ENCODE data around the gene SEMA4B.
"Not testable (repeated sequence)": the region's sequence is repeated elsewhere in the genome, so short reads cannot be mapped to it uniquely, and the experiment has no call there.

Gene SEMA4B

DNA sequence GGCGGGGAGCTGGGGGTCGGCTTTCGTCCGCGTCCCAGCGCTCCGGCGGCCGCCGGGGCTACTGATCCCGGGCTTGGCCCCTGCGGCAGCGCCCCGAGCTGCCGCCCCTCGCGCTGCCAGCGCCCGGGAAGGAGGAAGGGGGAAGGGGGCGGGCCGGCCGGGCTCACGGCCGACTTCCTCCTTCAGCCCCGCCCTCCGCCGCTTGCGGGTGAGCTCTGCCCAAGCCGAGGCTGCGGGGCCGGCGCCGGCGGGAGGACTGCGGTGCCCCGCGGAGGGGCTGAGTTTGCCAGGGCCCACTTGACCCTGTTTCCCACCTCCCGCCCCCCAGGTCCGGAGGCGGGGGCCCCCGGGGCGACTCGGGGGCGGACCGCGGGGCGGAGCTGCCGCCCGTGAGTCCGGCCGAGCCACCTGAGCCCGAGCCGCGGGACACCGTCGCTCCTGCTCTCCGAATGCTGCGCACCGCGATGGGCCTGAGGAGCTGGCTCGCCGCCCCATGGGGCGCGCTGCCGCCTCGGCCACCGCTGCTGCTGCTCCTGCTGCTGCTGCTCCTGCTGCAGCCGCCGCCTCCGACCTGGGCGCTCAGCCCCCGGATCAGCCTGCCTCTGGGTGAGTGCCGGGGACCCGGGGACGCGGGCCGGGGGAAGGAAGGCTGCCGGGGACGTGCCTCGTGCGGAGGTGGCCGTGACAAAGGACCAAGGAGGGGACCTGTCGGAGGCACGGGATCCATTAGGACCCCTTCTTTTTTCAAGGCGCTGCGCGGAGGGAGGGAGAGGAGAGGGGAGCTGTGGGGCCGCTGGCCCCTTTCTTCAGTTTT is at the start of gene SEMA4B:
TSS of gene SEMA4B (plus strand) at position 201 of the 814 bp plus-strand sequence. CDS start at position 450, 249 bp downstream.
- DNase-seq: peak; percentile 69 to 74

- no peak for DNase-seq
Observed at GRCh38 chr15:90151989-90152645, 49.0 kb upstream of the SEMA4B start.

DNA sequence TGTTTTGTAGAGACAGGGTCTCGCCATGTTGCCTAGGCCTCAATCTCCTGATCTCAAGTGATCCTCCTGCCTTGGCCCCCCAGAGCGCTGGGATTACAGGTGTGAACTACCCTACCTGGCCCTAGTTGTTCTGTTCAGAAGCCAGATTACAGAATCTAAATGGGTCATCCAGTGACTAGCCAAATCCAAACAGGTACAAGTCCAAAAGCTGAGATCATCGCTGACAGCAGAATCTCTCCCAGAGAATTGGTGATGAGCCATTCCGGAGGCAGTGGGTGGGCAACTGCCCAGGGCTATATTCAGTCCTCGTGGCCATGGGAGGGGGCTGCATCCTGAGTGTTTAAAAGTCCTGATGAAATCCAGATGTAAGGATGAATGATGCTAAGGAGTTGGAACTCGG is 47.5 kb upstream of the SEMA4B start:
- DNase-seq: no peak

- no peak for DNase-seq
Observed at GRCh38 chr15:90154246-90154645, 46.9 kb upstream of the SEMA4B start.

DNA sequence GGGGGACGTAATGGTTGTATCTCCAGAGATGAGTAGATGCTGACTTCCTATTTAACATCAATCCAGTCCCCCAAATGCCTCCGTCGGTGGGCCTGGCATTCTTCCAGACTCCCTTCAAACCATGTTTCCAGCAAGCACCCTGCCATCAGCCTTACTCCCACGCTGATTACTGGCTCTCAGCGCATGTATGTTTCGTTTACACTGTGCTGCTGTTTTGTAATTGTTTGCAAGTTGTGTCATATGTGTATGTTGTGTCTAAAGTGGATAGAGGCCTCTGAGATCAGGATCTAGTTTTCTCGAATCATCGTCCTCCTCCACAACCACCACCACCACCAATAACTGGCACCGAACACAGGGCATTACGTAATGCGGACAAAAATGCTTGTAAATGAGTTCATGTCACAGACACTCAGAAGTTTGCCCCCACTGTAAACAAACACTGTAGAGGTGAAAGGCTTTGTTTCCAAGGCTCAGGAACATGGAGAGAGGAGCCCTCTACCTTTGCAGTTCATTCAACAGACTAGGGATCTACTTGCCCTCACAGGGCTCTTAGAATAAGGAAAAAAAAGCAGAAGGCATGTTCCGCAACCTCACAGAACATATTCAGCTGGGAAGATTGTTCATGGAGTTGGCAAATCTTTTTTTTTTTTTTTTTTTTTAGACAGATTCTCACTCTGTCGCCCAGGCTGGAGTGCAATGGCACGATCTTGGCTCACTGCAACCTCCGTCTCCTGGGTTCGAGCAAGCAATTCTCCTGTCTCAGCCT is 46.1 kb upstream of the SEMA4B start:
- DNase-seq: no peak

GRCh38 chr15:90159213-90159612 is 41.9 kb upstream of the SEMA4B start:
- DNase-seq: no peak

- DNase-seq: no peak
Observed at GRCh38 chr15:90160781-90161727, 40.1 kb upstream of the SEMA4B start.

DNA sequence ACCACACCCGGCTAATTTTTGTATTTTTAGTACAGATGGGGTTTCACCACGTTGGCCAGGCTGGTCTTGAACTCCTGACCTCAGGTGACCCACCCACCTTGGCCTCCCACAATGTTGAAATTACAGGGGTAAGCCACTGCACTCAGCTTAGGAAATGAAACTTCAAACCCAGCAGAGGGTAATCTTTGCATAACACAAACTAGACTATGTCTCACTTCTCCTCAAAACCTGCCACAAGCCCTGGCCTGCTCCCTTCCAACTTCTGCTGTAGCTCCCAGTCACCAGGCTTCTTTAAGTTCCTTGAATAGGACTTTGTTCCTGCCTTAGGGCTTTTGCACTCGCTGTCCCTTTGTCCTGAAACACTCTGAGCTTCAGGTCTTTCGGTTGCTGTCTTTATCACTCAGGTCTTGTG is 39.2 kb upstream of the SEMA4B start:
- peak in 1 of 2 donors; percentile 30 for DNase-seq

- no peak for DNase-seq
Observed at GRCh38 chr15:90162956-90163355, 38.2 kb upstream of the SEMA4B start.

DNA sequence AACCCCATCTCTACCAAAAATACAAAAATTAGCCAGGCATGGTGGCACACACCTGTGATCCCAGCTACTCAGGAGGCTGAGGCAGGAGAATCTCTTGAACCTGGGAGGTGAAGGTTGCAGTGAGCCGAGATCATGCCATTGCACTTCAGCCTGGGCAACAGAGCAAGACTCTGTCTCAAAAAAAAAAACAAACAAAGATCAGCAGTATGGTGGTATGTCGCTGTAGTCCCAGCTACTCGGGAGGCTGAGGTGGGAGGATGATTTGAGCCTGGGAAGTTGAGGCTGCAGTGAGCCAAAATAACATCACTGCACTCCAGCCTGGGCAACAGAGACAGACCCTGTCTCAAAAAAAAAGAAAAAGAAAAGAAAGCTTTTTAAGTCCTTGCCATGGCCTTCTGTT is 36.9 kb upstream of the SEMA4B start:
- DNase-seq: not testable (repeated sequence)

DNA sequence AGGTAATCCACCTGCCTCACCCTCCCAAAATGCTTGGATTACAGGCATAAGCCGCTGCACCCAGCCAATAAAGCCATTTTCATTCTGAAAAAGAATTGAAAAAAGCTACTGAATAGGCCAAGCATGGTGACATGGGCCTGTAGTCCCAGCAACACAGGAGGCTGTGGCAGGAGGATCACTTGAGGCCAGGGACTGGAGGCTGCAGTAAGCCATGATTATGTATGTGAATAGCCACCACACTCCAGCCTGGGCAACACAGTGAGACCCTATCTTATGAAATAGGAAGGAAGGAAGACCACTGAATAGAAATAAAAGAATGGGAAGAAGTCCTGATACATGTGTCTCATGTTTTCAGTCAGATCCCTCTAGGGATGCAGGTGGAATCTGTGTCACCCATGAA is 36.0 kb upstream of the SEMA4B start:
- DNase-seq: no peak

GRCh38 chr15:90165659-90166489 is 35.3 kb upstream of the SEMA4B start:
- peak in 1 of 2 donors; percentile 69 for DNase-seq

DNA sequence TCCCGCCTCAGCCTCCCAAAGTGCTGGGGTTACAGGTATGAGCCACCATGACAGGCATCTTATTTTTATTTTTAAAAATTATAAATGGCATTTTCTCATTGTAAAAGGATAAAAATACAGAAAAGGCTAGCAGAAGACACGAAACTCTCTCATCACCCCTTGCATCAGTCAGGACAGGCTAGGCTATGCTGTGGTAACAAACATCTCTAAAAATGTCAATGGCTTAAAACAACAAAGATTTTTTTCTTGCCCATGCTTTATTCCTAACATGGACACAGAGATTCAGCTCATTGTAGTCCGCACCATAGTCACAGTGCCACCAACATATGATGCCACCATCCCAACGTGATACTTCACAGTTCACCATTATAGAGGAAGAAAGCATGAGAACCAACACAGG is 34.0 kb upstream of the SEMA4B start:
- no peak for DNase-seq

- DNase-seq: no peak
Observed at GRCh38 chr15:90171623-90172022, 29.5 kb upstream of the SEMA4B start.

DNA sequence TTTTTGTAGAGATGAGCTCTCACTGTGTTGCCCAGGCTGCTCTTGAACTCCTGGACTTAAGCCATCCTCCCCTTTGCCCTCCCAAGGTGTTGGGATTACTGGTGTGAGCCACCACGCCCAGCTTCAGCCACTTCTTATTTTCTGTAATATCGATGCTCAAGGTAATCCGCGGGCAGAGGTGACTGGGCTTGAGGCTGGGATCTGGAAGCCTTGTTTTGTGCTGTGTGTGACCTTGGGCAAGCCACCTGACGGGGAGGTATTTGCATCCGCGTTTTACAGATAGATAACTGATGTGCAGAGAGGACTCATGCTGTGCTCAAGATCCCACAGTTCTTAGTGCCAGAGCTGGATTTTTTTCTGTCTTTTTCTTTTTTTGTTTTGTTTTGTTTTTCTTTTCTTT is 27.8 kb upstream of the SEMA4B start:
- no peak for DNase-seq

GRCh38 chr15:90174140-90174875 is 26.8 kb upstream of the SEMA4B start:
- DNase-seq: no peak

- no peak for DNase-seq
Observed at GRCh38 chr15:90177012-90177411, 24.1 kb upstream of the SEMA4B start.

- DNase-seq: no peak
Observed at GRCh38 chr15:90178468-90179435, 22.4 kb upstream of the SEMA4B start.

DNA sequence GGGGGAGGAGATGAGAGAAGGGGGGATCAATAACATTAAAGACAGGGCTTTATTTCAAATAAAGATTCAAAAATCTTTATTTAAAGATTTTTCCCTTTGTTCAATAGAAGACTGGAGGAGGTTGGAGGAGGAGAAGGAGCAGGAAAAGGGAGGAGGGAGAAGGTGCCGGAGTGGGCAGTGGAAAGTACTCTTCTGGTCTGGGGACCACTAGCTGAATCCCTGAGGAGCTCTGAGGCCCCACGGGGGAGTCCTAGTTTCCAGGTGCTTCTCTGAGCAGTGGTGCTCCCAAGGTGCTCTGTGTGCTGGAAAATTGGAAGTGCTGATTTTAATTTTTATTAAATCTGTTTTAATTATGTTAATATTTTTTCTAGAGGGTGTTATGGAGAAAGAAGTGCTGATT is 19.4 kb upstream of the SEMA4B start:
- DNase-seq: no peak
